Measurements from ENCODE around the gene PTPRQ. TPM values are rescaled to one million over a fixed set of nuclear protein-coding genes. Genes with fewer than 3 reads are reported as not detected.

Gene PTPRQ
- total RNA-seq, 1 donor from 2014 or later, result not detected

DNA sequence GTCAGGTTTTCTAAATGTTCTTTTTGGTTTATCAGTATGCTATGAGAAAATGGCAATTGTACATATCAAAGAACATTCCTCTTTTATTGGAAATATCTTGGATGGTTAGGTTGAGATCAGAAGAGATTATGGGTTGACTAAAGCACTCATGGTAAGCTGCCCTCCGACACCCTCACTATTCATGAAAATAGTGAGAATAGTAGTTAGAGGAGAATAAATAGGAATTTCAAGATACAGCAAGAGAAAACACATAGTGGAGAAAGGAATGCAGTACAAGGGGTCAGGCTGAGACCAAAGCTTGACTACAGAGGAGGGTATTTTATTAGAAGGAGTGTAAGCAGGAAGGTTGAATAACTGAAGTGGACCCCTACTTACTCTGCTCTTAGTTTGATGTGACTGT, 112.5 kb downstream of the PTPRQ start:
- no peak for DNase-seq (ENCODE audit: low read depth)
- Histone ChIP-seq H3K36me3 (ENCODE audit: control insufficient read depth, insufficient read depth, low read length) (no peaks in the 10 kb centered on the region), H3K4me3 (ENCODE audit: low read depth, low read length) (no peak overlapping the region), H3K27me3 (ENCODE audit: control insufficient read depth, insufficient read depth, low read length) (no peaks in the 10 kb centered on the region)
- TF ChIP-seq, protein P1, sequence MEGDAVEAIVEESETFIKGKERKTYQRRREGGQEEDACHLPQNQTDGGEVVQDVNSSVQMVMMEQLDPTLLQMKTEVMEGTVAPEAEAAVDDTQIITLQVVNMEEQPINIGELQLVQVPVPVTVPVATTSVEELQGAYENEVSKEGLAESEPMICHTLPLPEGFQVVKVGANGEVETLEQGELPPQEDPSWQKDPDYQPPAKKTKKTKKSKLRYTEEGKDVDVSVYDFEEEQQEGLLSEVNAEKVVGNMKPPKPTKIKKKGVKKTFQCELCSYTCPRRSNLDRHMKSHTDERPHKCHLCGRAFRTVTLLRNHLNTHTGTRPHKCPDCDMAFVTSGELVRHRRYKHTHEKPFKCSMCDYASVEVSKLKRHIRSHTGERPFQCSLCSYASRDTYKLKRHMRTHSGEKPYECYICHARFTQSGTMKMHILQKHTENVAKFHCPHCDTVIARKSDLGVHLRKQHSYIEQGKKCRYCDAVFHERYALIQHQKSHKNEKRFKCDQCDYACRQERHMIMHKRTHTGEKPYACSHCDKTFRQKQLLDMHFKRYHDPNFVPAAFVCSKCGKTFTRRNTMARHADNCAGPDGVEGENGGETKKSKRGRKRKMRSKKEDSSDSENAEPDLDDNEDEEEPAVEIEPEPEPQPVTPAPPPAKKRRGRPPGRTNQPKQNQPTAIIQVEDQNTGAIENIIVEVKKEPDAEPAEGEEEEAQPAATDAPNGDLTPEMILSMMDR (IDR thresholded peaks at IDR 0.05; ENCODE audit: insufficient read depth, low read length, severe bottlenecking), result no peak
- FAIRE-seq, result no peak

DNA sequence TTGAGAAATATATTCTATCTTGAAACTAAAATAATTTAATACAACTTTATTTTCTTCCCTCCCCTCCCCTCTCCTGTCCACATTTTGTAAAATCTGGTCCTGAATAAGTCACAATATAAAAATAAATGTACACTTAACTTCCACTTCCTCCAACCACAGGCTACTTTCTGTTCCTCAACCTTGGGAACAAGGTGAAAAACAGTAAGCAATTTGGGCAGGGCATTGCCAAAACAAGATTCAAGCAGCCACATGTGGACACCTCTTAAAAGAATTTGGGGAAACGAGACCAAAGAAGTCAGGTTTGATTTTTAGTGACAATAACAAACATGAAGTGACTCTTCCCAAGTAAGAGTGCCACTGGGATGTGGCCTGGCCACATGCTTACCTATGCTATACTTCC, 115.7 kb downstream of the PTPRQ start:
- DNase-seq (ENCODE audit: low read depth) (no peak), FAIRE-seq (no peak)
- Histone ChIP-seq H3K4me3 (ENCODE audit: low read depth, low read length) (no peak overlapping the region), H3K27me3 (ENCODE audit: control insufficient read depth, insufficient read depth, low read length) (no peaks in the 10 kb centered on the region), H3K36me3 (ENCODE audit: control insufficient read depth, insufficient read depth, low read length) (no peaks in the 10 kb centered on the region)
- TF ChIP-seq, protein P1 (IDR thresholded peaks at IDR 0.05; ENCODE audit: insufficient read depth, low read length, severe bottlenecking), result no peak

DNA sequence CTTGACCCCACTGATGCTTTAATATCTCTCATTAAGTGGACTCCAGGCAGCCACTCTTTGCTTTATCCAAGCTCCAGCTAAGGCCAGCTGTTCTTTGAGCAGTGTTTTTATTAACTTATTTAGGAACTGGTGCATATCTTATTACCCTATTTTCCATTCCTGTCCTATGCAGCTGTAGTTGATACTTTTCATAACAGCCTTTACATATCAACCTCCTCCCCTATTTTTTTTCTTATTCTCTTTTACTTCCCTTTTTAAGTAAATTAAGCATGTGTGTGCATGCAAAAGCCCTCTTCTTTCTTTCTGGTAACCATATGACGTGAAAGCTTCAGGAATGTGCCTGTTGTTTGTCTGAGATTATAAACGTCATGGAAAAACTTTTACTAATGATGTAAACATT, 121.2 kb downstream of the PTPRQ start:
- Histone ChIP-seq H3K4me3 (ENCODE audit: low read depth, low read length) (no peak overlapping the region), H3K27me3 (ENCODE audit: control insufficient read depth, insufficient read depth, low read length) (no peaks in the 10 kb centered on the region), H3K36me3 (ENCODE audit: control insufficient read depth, insufficient read depth, low read length) (no peaks in the 10 kb centered on the region)
- FAIRE-seq (no peak), DNase-seq (ENCODE audit: low read depth) (peak; percentile 73)
- TF ChIP-seq, protein P1 (IDR thresholded peaks at IDR 0.05; ENCODE audit: insufficient read depth, low read length, severe bottlenecking), result no peak

DNA sequence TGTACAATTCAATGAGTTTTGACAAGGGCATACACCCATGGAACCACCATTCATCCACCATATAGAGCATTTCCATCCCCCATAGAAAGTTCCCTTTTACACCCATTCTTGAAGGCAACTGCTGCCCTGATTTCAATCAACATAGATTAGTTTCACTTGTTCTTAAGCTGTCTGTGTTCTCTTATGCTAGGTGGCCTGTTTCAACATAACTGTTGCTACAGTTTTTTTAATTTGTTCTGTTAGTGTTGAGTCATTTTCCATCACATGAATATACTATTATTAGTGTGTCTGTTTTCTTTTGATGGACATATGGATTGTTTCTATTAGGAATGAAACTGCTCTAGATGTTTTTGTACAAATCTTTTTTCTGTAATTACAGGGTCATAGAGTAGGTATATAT, 123.4 kb downstream of the PTPRQ start:
- no peaks in the 10 kb centered on the region for H3K36me3 ChIP-seq (ENCODE audit: control insufficient read depth, insufficient read depth, low read length)
- H3K27me3 ChIP-seq (ENCODE audit: control insufficient read depth, insufficient read depth, low read length), result no peaks in the 10 kb centered on the region
- DNase-seq (ENCODE audit: low read depth) (peak; percentile 72), FAIRE-seq (no peak)
- no peak overlapping the region for H3K4me3 ChIP-seq (ENCODE audit: low read depth, low read length)
- TF ChIP-seq, protein P1 (IDR thresholded peaks at IDR 0.05; ENCODE audit: insufficient read depth, low read length, severe bottlenecking), result no peak

DNA sequence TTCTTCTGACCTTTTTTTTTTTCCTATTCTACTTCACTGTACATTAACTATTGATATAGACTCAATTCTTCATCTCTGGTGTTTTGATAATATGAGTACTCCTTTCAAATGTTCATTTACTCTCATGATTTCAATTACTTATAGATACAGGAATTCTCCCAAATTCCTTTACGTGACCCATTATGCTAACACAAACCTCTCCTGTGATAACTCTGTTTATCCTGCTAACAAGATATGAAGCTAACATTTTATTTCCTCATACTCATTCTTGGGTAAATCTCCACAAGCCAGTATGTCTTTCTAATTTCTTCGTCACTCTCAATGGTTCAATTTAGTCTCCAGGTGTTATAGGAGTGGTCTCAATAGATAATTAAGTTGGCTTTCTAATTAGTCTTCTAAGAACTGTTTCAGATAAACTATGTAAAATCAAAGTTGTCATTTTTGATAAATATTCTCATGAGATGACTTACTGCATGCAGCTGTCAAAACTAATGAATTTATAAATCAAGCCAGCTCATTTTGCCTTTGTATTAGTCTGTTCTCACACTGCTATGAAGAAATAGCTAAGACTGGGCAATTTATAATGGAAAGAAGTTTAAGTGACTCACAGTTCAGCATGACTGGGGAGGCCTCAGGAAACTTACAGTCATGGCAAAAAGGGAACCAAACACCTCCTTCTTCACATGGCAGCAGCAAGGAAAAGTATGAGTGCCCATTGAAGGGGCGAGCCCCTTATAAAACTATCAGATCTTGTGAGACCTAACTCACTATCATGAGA, 132.8 kb downstream of the PTPRQ start:
- no peak overlapping the region for H3K4me3 ChIP-seq (ENCODE audit: low read depth, low read length)
- TF ChIP-seq, protein P1 (IDR thresholded peaks at IDR 0.05; ENCODE audit: insufficient read depth, low read length, severe bottlenecking), result no peak
- DNase-seq (ENCODE audit: low read depth), result no peak
- no peaks in the 10 kb centered on the region for H3K27me3 ChIP-seq (ENCODE audit: control insufficient read depth, insufficient read depth, low read length)
- H3K36me3 ChIP-seq (ENCODE audit: control insufficient read depth, insufficient read depth, low read length), result no peaks in the 10 kb centered on the region
- no peak for FAIRE-seq

DNA sequence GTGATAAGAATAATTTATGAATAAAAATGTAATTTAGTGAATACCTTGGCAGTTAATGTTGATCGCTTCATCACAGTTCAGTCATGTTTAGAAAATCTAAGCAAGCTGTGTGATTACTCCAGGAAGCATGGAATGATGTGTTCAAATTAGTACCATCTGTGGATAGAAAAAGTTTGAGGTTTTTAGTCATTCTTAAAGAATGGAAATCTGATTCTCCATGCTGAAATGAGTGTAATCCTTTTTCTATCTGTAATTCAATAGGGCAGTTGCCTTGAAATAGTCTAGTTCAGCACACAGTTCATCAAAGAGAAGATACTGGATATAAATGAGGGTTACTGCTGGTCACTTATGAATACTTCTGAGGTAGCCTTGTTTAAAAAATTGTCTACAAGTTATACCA, 136.2 kb downstream of the PTPRQ start:
- TF ChIP-seq, protein P1 (IDR thresholded peaks at IDR 0.05; ENCODE audit: insufficient read depth, low read length, severe bottlenecking), result no peak
- DNase-seq (ENCODE audit: low read depth) (peak; percentile 89), FAIRE-seq (no peak)
- Histone ChIP-seq H3K36me3 (ENCODE audit: control insufficient read depth, insufficient read depth, low read length) (no peaks in the 10 kb centered on the region), H3K4me3 (ENCODE audit: low read depth, low read length) (no peak overlapping the region), H3K27me3 (ENCODE audit: control insufficient read depth, insufficient read depth, low read length) (no peaks in the 10 kb centered on the region)
